ENCODE data around the gene SBDS. TPM values are rescaled to one million over a fixed set of nuclear protein-coding genes. Genes with fewer than 3 reads are reported as not detected.

Gene SBDS
- total RNA-seq, 1 experiment from 2014 or later, result 37.8 TPM

DNA sequence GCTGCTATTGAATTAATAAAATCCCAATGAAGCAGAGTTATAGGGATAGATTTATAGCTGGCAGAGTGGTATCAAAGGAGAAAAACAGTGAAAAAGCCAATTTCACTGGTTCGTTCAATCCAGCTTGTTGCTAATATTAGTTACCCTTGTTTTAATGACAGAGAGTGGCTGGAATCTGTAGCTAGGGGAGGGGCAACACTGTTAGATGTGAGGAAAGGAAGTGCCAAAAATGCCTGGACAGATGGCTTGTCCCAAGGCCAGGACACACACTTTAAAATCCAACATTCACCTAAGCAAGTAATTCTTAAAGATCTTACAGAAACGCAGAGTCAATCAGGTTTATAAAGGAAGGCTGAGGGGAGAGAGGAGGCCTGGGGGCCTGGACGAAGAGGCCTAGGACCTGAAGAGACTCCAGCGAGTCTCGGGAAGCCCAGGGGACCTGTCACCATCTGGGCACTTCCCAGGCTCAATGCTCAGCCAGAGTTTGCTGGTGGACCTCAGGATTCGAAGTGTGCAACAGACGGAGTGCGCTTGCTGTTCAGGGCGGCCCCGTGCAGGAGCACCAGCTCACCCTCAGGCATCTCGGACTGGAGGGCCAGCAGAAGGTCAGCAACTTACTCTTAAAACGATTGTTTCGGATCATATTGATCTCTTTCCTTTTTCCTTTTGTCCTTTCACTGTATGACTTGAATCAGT lies 37.6 kb downstream of the SBDS start:
- H3K4me1 ChIP-seq (ENCODE audit: insufficient read depth, low read length), result no peaks in the 10 kb centered on the region
- H3T11ph ChIP-seq (ENCODE audit: low read length), result no peak overlapping the region
- 0 out of 4 replicates have a peak, but pooled peaks cover 0 to under 1% of the 10 kb centered on the region in 2 experiments for H3K4me1 Mint-ChIP-seq
- H3K4ac ChIP-seq (ENCODE audit: low read depth, low read length), result no peak overlapping the region
- no peak overlapping the region for H4K91ac ChIP-seq (ENCODE audit: insufficient read length, low read depth, low read length)
- H3K56ac ChIP-seq (ENCODE audit: insufficient read length, low read depth, low read length), result no peak overlapping the region
- H3K27me3 Mint-ChIP-seq (ENCODE audit: low read depth), result no peaks in the 10 kb centered on the region
- H2AK5ac ChIP-seq (ENCODE audit: insufficient read length, low read length), result no peak overlapping the region
- H3K4me3 Mint-ChIP-seq, result no peak overlapping the region
- H2BK120ac ChIP-seq (ENCODE audit: low read depth, low read length, poor library complexity, severe bottlenecking), result no peak overlapping the region
- no peak overlapping the region for H2BK15ac ChIP-seq (ENCODE audit: low read depth, low read length)
- H3K79me2 ChIP-seq (ENCODE audit: insufficient read depth, low read length), result no peaks in the 10 kb centered on the region
- H3K36me3 Mint-ChIP-seq (ENCODE audit: insufficient read depth in 1 of 3, low read depth in 3 of 3), result peaks cover 8 to 46% (median 45%) of the 10 kb centered on the region in 3 experiments; a peak in 5 of 7 replicates
- H4K20me1 ChIP-seq (ENCODE audit: control insufficient read depth, insufficient read depth, insufficient read length), result no peaks in the 10 kb centered on the region
- H3K4me2 ChIP-seq (ENCODE audit: insufficient read depth, insufficient read length, low read length), result no peak overlapping the region
- H3K27me3 ChIP-seq (ENCODE audit: insufficient read depth, low read length), result no peaks in the 10 kb centered on the region
- DNase-seq, result no peak
- TF ChIP-seq, protein P1, sequence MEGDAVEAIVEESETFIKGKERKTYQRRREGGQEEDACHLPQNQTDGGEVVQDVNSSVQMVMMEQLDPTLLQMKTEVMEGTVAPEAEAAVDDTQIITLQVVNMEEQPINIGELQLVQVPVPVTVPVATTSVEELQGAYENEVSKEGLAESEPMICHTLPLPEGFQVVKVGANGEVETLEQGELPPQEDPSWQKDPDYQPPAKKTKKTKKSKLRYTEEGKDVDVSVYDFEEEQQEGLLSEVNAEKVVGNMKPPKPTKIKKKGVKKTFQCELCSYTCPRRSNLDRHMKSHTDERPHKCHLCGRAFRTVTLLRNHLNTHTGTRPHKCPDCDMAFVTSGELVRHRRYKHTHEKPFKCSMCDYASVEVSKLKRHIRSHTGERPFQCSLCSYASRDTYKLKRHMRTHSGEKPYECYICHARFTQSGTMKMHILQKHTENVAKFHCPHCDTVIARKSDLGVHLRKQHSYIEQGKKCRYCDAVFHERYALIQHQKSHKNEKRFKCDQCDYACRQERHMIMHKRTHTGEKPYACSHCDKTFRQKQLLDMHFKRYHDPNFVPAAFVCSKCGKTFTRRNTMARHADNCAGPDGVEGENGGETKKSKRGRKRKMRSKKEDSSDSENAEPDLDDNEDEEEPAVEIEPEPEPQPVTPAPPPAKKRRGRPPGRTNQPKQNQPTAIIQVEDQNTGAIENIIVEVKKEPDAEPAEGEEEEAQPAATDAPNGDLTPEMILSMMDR (conservative IDR thresholded peaks at IDR 0.05), result no peak
- no peaks in the 10 kb centered on the region for H3K23me2 ChIP-seq (ENCODE audit: insufficient read length, low read depth, low read length, poor library complexity, severe bottlenecking)
- H2BK5ac ChIP-seq (ENCODE audit: insufficient read length, low read length), result no peak overlapping the region
- no peak overlapping the region for H2AFZ ChIP-seq (ENCODE audit: low read length)
- H2BK20ac ChIP-seq (ENCODE audit: low read depth, low read length, poor library complexity, severe bottlenecking), result no peak overlapping the region
- H3K23ac ChIP-seq (ENCODE audit: insufficient read length, low read depth, low read length), result no peak overlapping the region
- WGBS (ENCODE audit: extremely low coverage, insufficient read length, low lambda C conversion rate), result no CpG with 5 or more reads among the region's 13 CpGs
- H3K27ac Mint-ChIP-seq, result peak overlapping the region in 1 of 3 experiments; percentile 63; a peak in 1 of 7 replicates
- H3K27ac ChIP-seq (ENCODE audit: insufficient read length, low read depth, low read length), result no peak overlapping the region
- no peak overlapping the region for H3K18ac ChIP-seq (ENCODE audit: insufficient read length, low read depth, low read length)
- no peak overlapping the region for H4K8ac ChIP-seq (replicated peaks; ENCODE audit: insufficient read length, low read depth, low read length)
- no peaks in the 10 kb centered on the region for H3K79me1 ChIP-seq (ENCODE audit: insufficient read depth, low read depth, low read length, poor library complexity, severe bottlenecking)
- H4K5ac ChIP-seq (ENCODE audit: insufficient read length, low read depth, low read length), result no peak overlapping the region
- H3K9me3 ChIP-seq (ENCODE audit: control insufficient read depth, low read depth, low read length), result no peaks in the 10 kb centered on the region
- H3K9ac ChIP-seq (ENCODE audit: extremely low read depth, insufficient read length, low read length), result no peak overlapping the region
- H3K14ac ChIP-seq (ENCODE audit: insufficient read depth, low read length), result no peak overlapping the region
- H3K9me3 Mint-ChIP-seq, result no peaks in the 10 kb centered on the region
- no peak overlapping the region for H2BK12ac ChIP-seq (ENCODE audit: insufficient read length, low read depth, low read length)

All from H9 (cell line).